ENCODE measurements around the gene LIPG.

DNA sequence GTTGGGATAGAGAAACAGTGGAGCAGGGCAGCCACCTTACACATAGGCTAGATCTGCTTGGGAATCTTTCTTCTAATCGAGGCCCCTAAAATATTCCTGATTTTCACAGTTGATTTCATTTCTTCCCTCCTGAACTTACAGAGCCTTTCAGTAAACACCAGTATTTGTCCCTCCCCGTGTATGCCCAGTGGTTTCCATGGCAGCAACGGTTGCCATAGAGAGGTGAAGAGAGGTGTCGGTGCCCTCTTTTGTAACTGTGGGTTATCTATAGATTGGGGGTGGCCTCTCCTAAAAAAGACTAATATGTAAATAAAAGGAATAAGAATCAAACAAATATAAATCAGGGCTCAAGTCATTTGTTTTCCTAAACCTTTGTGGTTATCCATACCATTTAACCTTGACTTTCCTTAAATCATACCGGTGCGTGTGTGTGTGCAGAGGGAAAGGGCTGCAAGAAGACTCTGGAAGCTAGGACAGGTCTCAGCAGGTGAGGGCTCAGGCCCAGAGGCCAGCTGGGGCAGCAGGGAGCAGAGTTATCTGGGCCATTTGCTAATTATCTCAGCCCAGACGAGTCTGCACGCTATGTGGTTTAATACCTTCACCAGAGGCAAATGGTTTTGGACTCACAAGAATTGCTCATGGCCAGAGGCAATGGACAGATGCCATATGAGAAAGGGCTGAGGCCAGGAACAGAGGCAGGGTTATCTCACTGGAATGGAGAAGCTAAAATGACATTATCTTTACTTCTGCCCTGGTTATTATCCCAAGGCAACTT, 35.5 kb downstream of the LIPG start:
- TF ChIP-seq, protein P1, sequence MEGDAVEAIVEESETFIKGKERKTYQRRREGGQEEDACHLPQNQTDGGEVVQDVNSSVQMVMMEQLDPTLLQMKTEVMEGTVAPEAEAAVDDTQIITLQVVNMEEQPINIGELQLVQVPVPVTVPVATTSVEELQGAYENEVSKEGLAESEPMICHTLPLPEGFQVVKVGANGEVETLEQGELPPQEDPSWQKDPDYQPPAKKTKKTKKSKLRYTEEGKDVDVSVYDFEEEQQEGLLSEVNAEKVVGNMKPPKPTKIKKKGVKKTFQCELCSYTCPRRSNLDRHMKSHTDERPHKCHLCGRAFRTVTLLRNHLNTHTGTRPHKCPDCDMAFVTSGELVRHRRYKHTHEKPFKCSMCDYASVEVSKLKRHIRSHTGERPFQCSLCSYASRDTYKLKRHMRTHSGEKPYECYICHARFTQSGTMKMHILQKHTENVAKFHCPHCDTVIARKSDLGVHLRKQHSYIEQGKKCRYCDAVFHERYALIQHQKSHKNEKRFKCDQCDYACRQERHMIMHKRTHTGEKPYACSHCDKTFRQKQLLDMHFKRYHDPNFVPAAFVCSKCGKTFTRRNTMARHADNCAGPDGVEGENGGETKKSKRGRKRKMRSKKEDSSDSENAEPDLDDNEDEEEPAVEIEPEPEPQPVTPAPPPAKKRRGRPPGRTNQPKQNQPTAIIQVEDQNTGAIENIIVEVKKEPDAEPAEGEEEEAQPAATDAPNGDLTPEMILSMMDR (tag by site-specific recombination; IDR thresholded peaks at IDR 0.05): no peak
- no peak for TF ChIP-seq GLI4 (tag by site-specific recombination; IDR thresholded peaks at IDR 0.05)
- TF ChIP-seq ZNF24 (tag by site-specific recombination; IDR thresholded peaks at IDR 0.05): no peak
- no peak for TF ChIP-seq ZNF433 (tag by site-specific recombination; IDR thresholded peaks at IDR 0.05; ENCODE audit: low read depth)
- TF ChIP-seq MYNN (tag by site-specific recombination; IDR thresholded peaks at IDR 0.05; ENCODE audit: borderline replicate concordance): no peak
- TF ChIP-seq, protein P2, sequence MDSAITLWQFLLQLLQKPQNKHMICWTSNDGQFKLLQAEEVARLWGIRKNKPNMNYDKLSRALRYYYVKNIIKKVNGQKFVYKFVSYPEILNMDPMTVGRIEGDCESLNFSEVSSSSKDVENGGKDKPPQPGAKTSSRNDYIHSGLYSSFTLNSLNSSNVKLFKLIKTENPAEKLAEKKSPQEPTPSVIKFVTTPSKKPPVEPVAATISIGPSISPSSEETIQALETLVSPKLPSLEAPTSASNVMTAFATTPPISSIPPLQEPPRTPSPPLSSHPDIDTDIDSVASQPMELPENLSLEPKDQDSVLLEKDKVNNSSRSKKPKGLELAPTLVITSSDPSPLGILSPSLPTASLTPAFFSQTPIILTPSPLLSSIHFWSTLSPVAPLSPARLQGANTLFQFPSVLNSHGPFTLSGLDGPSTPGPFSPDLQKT (IDR thresholded peaks at IDR 0.05; ENCODE audit: borderline replicate concordance, low read depth, low read length): no peak
